HG03108 (cell line): ENCODE data around the gene MCM10.

Source experiments
- ATAC-seq: cut with Tn5 transposase; IDR thresholded peaks from one replicate; pipeline ENCODE4 v1.9.1; 2021; ENCODE audit warnings: moderate library complexity; ENCODE audit not compliant: unreplicated experiment

The MCM10 gene

GRCh38 chr10:13163859-13164258 is 2.5 kb downstream of the MCM10 start:
- ATAC-seq = no peak

DNA sequence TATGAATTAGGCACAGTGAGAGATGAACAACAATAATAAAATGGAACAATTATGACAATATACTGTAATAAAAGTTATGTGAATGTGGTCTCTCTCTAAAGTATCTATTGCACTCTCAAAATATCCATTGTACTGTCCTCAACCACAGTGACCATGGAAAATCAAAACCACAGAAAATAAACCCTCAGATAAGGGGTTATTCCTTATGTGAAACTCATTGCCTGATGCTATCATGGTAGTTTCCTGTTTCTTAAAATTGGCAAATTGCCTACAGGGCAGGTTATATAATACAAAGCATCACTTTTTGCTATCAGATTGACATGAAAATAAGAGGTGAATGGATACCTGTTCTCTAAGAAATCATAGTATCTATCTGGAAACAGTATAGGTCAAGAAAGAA is 3.8 kb downstream of the MCM10 start:
- no peak for ATAC-seq

DNA sequence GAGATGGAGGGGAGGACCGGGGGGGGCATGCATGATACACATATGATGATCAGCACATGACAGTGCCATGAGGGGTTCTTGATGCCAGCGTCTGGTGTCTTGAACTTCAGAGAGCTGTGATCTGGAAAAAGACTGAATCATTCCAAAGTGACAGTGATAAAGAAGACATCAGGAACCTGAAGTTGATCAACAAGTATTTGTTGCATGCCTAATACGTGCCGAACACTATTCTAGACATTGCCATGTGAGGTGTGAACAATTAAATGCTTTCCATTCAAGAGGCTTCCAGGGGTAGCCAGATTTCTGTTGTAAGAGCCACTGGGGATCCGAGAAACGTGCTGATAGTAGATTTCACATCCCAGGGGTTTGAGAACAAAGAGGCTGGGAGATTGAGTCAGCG is 6.2 kb downstream of the MCM10 start:
- ATAC-seq = no peak

GRCh38 chr10:13168781-13169180 is 7.4 kb downstream of the MCM10 start:
- ATAC-seq = no peak

- ATAC-seq = no peak
Observed at GRCh38 chr10:13173616-13174015, 12.3 kb downstream of the MCM10 start.

GRCh38 chr10:13180788-13181187 is 19.4 kb downstream of the MCM10 start:
- ATAC-seq = no peak

DNA sequence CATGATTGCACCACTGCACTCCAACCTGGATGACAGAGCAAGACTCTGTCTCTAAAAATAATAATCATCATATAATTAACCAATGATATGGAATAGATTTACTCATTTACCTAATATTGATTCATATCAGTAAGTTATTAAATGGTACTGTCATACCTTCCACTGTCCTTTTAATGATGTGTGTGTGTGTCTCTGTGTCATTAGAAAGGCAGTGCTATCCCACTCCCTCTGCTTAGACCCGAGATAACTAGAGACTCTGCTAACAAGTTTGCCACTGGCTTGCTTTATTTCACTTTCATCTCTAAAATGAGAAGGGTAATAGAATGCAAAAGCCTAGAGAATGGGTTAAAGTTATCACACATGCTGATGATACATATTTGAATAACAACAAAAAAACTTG is 21.1 kb downstream of the MCM10 start:
- no peak for ATAC-seq

- no peak for ATAC-seq
Observed at GRCh38 chr10:13183625-13184024, 22.3 kb downstream of the MCM10 start.

DNA sequence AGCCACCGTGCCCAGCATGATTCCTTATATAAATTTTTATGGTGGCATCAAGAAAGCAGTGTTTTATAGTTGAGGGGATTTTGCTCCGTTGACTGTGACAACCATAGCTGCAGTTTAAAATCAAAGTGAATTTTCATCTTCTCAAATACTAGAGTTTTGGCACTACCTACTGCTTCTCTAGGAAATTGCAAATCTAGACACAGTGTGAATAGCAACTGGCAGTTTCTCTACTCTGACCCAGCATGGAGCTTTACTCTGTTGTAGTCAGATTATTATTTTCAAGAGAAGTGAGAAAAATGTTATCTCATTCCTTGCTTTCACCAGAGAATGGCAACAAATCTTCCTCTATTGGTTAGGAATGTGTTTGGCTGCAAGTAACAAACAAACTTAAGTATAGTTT is 22.9 kb downstream of the MCM10 start:
- ATAC-seq = no peak

GRCh38 chr10:13184730-13185514 is 23.6 kb downstream of the MCM10 start:
- no peak for ATAC-seq

GRCh38 chr10:13187135-13187534 is 25.8 kb downstream of the MCM10 start:
- ATAC-seq = no peak

DNA sequence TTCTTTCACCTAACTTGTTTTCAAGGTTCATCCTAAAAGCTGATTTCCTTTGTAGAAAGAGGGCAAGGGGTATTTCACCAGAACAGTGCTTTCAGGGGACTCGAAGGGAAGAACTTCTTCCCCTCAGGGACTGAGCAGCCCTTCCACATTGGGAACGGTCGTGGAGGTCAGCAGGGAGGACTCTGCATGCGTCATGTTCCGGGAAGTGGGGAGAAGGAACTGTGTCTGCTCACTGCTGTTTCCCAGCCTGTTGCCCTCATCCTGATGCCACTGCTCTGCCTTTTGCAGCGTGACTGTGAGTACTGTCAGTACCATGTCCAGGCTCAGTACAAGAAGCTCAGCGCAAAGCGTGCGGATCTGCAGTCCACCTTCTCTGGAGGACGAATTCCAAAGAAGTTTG is 27.2 kb downstream of the MCM10 start:
- ATAC-seq = no peak

GRCh38 chr10:13189961-13190360 is 28.6 kb downstream of the MCM10 start:
- no peak for ATAC-seq

- ATAC-seq = no peak
Observed at GRCh38 chr10:13190816-13191215, 29.5 kb downstream of the MCM10 start.

- no peak for ATAC-seq
Observed at GRCh38 chr10:13191362-13191761, 30.0 kb downstream of the MCM10 start.

DNA sequence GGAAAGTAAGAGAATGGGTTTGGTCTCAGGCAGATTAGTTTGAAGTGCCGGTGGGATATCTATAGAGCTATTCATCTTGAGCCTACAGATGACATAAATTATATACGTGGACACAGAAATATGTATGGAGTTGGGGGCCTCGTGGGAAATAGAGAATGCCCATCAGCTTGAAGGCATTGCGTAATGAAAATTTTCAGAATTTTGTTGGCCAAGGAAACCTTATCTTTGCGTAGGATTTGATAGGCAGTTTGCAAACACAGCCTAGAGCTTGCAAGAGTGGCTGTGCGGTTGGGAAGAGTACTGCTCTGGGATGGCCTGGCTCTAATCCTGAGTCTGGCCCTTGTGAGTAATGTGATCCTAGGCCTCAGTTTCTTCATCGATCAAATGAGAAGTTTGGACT is 32.3 kb downstream of the MCM10 start:
- ATAC-seq = no peak

GRCh38 chr10:13195016-13195415 is 33.7 kb downstream of the MCM10 start:
- no peak for ATAC-seq

DNA sequence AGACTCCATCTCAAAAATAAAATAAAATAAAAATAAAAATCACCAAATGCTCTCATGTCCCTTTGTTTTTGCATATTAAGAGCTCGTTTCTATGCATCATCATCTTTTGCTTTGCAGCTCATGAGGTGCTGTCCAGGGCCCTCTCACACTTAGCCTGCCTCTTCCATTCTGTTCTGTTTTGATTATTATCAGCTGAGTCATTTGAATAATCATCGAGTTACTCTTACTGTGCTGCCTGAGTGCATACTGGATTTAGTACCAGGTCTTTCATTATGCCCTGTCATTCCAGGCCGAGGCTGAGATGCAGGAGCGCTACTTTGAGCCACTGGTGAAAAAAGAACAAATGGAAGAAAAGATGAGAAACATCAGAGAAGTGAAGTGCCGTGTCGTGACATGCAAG is 39.8 kb downstream of the MCM10 start:
- ATAC-seq = no peak

GRCh38 chr10:13206091-13206490 is 44.7 kb downstream of the MCM10 start:
- no peak for ATAC-seq

DNA sequence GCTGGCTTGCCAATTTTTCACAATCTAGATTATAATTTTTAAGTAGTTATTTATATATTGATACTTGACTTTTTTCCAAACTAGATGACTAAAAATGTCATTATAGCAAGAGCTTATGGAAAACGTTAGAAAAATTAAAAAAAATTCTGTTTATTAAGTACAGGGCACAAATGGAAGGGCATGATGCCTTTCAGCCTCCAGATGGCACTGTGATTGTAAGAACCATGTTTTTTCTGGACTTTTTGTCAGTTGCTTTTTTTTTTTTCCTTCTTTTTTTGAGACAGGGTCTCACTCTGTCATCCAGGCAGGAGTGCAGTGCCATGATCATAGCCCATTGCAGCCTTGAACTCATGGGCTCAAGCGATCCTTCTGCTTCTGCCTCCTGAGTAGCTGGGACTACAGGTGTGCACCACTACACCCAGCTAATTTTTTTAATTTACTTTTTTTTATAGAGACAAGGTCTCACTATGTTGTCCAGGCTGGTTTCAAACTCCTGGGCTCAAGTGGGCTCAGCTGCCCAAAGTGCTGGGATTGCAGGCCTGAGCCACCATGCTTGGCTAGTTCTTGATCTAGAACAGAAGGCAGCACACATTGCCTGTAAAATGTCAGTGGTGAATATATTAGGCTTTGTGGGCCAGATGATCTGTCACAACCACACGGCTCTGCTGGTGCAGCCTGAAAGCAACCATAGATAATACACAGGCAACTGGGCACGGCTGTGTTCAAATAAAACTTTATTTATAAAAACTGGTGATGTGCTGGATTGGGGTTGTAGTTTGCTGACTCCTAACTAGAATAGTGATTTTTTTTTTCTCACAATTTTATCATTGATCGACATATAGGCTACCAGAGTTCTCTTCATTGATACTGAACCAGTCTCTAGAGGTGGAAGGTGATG is 45.4 kb downstream of the MCM10 start:
- ATAC-seq = no peak

DNA sequence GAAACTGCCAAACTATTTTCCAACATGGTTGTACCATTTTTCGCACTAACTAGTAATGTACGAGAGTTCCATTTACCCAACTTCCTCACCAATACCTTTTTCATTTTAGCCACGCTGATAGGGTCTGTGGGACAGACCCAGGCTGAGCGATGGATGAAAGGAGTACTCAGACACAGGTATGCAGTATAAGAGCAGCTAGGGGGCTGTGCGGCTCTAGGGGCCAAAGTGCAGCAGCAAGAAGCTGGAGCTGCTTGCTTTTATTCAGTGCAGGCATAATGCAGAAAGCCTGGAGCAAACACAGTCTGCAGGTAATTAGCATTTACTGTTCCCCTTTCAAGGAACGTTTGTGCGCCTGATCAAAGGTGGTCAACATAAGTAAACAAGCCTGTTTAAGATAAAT is 51.8 kb downstream of the MCM10 start:
- ATAC-seq = no peak

- ATAC-seq = no peak
Observed at GRCh38 chr10:13218878-13219277, 57.5 kb downstream of the MCM10 start.
